ENCODE results near the gene CUTA.

Gene CUTA

DNA sequence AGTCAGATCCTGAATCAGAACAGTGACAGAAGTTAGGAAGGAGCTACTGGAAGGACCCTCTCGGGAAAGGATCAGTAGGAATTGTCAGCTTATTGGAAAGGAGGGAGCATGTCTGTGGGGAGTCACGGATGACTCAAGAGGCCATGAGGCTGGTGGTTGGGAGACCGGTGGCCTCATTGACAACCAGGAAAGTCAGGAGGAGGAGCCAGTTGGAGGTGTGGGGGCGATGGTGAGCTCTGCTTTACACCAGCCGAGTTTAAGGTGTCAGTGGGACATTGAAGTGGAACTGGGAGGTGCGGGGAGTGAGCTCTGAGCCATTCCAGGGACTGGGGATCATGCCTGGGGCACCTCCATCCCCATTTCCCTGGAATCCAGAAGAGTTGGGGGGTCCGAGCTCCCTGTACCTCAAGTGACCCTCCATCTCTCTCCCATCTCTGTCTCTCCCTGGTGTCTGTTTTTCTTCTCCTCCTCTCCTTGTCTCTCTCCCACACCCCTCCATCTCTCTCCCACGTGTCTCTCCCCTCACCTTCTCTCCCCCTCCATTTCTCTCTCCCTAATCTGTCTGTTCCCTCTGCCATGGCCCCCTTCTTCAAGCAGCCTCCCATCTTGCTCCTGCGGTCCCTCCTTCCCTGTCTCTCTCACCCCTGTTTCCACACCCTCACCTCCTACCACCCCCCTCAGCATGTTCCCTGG, 22.2 kb upstream of the CUTA start:
- DNase-seq (ENCODE audit: low read depth): no peak

- no peak for DNase-seq (ENCODE audit: low read depth)
Measured at GRCh38 chr6:33438978-33439594, 21.2 kb upstream of the CUTA start.

GRCh38 chr6:33437666-33438065, 19.8 kb upstream of the CUTA start:
- no peak for DNase-seq (ENCODE audit: low read depth)

DNA sequence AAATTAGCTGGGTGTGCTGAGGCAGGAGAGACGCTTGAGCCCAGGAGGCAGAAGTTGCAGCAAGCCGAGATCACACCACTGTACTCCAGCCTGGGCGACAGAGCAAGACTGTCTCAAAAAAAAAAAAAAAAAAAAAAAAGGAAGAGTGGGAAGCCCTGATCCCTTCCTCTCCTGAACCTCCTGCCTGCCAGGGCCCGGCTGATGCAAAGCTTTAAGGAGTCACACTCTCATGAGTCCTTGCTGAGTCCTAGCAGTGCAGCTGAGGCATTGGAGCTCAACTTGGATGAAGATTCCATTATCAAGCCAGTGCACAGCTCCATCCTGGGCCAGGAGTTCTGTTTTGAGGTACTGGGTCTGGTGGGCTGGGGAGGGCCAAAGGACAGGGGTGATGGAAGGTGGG, 17.1 kb upstream of the CUTA start:
- DNase-seq (ENCODE audit: low read depth): no peak

- DNase-seq (ENCODE audit: low read depth): no peak
Measured at GRCh38 chr6:33433544-33434191, 15.8 kb upstream of the CUTA start.

DNA sequence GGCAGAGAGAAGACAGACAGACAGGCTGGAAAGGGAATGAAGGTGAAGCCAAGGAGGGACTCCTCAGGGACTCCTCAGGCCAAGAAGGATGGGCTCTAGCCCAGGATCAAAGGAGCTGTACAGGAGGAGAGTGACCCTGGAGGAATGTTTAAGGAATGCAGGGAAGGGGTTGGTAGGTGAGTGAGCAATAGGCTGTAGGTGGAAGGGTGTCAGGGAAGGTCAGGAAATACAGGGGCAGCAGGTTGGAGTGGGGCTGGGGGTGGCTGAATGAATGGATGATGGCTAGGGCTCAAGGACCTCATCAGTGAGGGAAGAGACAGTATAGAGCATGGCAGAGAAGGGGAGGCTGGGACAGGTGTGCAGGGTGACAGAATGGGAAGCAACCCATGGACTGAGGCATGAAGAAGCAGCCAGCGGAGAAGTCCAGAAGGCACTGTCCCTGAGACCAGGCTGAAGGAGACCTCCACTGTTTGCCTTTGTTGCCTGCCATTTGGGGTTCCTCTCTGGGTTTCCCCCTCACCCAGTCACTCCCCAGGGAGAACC, 15.2 kb upstream of the CUTA start:
- no peak for DNase-seq (ENCODE audit: low read depth)

DNA sequence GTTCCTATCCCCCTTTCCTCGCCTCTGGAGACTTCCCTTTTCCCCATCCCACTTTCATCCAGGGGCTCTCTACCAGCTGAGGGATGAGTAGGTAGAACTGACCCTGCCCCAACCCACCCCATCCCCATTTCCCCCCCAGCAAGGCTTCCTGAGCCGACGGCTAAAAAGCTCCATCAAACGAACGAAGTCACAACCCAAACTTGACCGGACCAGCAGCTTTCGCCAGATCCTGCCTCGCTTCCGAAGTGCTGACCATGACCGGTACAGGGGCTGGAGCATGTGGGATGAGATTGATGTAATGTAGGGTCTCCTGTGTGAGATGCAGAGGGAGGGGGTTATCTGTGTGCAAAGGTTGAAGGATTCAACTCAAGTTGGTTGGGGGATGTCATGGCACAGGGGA, 14.6 kb upstream of the CUTA start:
- DNase-seq (ENCODE audit: low read depth): no peak

GRCh38 chr6:33431880-33432541, 14.1 kb upstream of the CUTA start:
- no peak for DNase-seq (ENCODE audit: low read depth)

- peak; percentile 73 for DNase-seq (ENCODE audit: low read depth)
Measured at GRCh38 chr6:33430991-33431879, 13.3 kb upstream of the CUTA start.

DNA sequence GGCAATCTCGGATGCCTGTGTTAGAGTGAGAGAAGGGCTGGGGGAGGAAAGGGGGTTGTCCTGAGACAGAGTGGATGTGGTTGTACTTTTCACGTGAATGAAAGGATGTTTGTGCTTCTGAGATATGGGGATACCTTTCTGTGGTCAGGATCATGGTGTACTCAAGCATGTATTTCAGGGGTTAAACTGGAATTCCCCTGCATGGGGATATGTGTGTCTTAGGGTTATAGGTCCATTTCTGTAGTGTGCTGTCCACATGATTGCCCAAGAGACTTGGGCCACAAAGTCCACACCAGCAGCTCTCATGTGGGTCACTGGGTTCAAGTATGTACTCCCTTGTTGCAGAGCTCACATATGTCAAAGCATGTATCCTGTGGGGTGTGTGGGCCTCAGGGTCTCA, 12.4 kb upstream of the CUTA start:
- DNase-seq (ENCODE audit: low read depth): no peak

DNA sequence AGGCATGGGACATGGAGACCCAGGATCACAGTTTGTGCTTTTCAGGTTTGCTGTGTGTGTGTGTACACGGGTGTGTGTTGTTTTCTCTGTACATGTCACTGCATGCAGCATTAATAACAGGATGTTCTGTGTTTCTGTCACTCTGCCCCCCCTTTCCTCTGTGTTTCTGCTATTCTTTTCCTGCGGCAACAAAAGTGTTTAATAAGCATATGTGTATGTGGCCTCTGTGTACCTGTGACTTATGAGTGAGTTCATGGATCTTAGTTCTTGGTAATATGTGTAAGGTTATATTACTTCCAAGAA, 11.8 kb upstream of the CUTA start:
- no peak for DNase-seq (ENCODE audit: low read depth)

- DNase-seq (ENCODE audit: low read depth): no peak
Measured at GRCh38 chr6:33428966-33429749, 11.3 kb upstream of the CUTA start.

- DNase-seq (ENCODE audit: low read depth): no peak
Measured at GRCh38 chr6:33428224-33428965, 10.5 kb upstream of the CUTA start.

DNA sequence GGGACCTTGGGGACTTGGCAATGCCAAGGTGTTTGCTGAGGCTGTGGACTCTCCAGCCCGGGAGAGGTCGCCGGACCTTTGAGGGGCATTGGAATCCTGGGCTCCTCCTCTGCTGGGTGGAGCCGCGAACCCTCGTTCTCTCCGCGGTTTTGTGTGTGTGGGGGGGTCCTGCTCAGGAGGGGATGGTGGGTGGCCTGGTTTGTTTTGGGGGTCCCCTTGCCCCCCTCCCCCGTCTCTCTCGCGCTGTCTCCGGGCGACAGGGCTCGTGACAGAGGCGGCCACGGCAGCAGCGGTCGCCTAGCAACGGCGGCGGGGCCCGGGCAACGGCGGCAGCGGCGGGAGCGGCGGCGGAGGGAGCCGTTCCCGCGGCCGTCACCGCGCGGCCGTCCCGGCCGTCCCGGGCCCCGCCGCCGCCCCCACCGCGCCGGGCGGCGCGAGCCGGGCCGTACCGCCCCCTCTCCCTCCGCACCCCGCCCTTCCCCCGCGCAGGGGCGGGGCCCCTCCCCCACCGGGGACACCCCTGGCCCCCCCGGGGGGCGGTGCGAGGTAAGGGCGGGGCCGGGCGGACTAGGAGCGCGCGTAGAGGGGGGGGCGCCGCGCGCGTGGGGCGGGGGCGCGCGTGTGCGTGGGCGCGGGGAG, 9.8 kb upstream of the CUTA start:
- peak; percentile 62 for DNase-seq (ENCODE audit: low read depth)

- peak; percentile 58 for DNase-seq (ENCODE audit: low read depth)
Measured at GRCh38 chr6:33426590-33427511, 8.9 kb upstream of the CUTA start.

- DNase-seq (ENCODE audit: low read depth): peak; percentile 82
Measured at GRCh38 chr6:33425668-33426577, 8.0 kb upstream of the CUTA start.

GRCh38 chr6:33424855-33425667, 7.2 kb upstream of the CUTA start:
- no peak for DNase-seq (ENCODE audit: low read depth)

All from T-helper 22 cell (primary cell).